DOHH2 (cell line): ENCODE measurements around the gene TMC4.

Experiments
- H3F3A ChIP-seq: fragments of 200-600 bp; sonication (generic), shearing (Covaris generic); 2 replicates; pipeline ENCODE4 v1.6.0; 2016; ENCODE audit warnings: antibody characterized with exemption, mild to moderate bottlenecking; ENCODE audit not compliant: control insufficient read depth, insufficient read depth
- H3K27ac ChIP-seq: fragments of 200-600 bp; sonication (generic); 2 replicates; pipeline ENCODE4 v1.5.1; 2014; ENCODE audit warnings: low read depth, mild to moderate bottlenecking, low read length, moderate library complexity
- H3K27me3 ChIP-seq: fragments of 200-600 bp; sonication (generic); 2 replicates; pipeline ENCODE4 v1.6.1; 2014; ENCODE audit warnings: mild to moderate bottlenecking, low read length, mixed read lengths; ENCODE audit not compliant: control insufficient read depth
- H3K36me3 ChIP-seq: fragments of 200-600 bp; sonication (generic); 2 replicates; pipeline ENCODE4 v1.6.1; 2014; ENCODE audit warnings: mild to moderate bottlenecking, low read length, moderate library complexity, mixed read lengths; ENCODE audit not compliant: control insufficient read depth
- H3K4me1 ChIP-seq: fragments of 200-600 bp; sonication (generic); 2 replicates; pipeline ENCODE4 v1.6.1; 2014; ENCODE audit warnings: mild to moderate bottlenecking, low read length, mixed read lengths; ENCODE audit not compliant: control insufficient read depth
- H3K4me2 ChIP-seq: fragments of 200-600 bp; sonication (generic); 2 replicates; pipeline ENCODE4 v1.6.0; 2014; ENCODE audit warnings: mild to moderate bottlenecking, low read length, moderate library complexity
- H3K4me3 ChIP-seq: fragments of 200-600 bp; sonication (generic); 2 replicates; pipeline ENCODE4 v1.5.1; 2014; ENCODE audit warnings: mild to moderate bottlenecking, low read length, mixed read lengths
- H3K79me2 ChIP-seq: fragments of 200-600 bp; sonication (generic); 2 replicates; pipeline ENCODE4 v1.6.1; 2014; ENCODE audit warnings: mild to moderate bottlenecking, low read length, mixed read lengths; ENCODE audit not compliant: control insufficient read depth
- H3K9me2 ChIP-seq: fragments of 200-600 bp; sonication (generic); replicated peaks from 2 replicates; pipeline ENCODE4 v1.6.1; 2014; ENCODE audit warnings: mild to moderate bottlenecking, low read length, mixed read lengths; ENCODE audit not compliant: control insufficient read depth
- H3K9me3 ChIP-seq: fragments of 200-600 bp; sonication (generic); 2 replicates; pipeline ENCODE4 v1.6.1; 2014; ENCODE audit warnings: antibody characterized with exemption, low read length, mixed read lengths; ENCODE audit not compliant: control insufficient read depth, insufficient read depth
- H4K20me1 ChIP-seq: fragments of 200-600 bp; sonication (generic); 2 replicates; pipeline ENCODE4 v1.6.0; 2014; ENCODE audit warnings: low read depth, mild to moderate bottlenecking, antibody characterized with exemption, low read length, moderate library complexity; ENCODE audit not compliant: control insufficient read depth, insufficient read depth
- CTCF ChIP-seq: fragments of 200-600 bp; sonication (generic); IDR thresholded peaks from one replicate; pipeline ENCODE4 v1.5.1; 2014; ENCODE audit warnings: antibody characterized with exemption, mild to moderate bottlenecking, low read depth, low read length; ENCODE audit not compliant: poor library complexity, severe bottlenecking
- EZH2phosphoT487 ChIP-seq: fragments of 200-600 bp; sonication (generic); IDR thresholded peaks from 2 replicates; pipeline ENCODE4 v1.6.1; 2017; ENCODE audit warnings: borderline replicate concordance, mild to moderate bottlenecking, antibody characterized with exemption, low read length, moderate library complexity, mixed read lengths

Gene TMC4

GRCh38 chr19:54128441-54128725 is 44.6 kb downstream of the TMC4 start:
- Histone ChIP-seq H3K4me2 (no peak overlapping the region), H3K9me2 (no peaks in the 10 kb centered on the region), H3F3A (no peaks in the 10 kb centered on the region), H3K4me1 (no peaks in the 10 kb centered on the region), H3K36me3 (peaks cover 62% of the 10 kb centered on the region), H3K27ac (no peak overlapping the region), H3K27me3 (no peaks in the 10 kb centered on the region), H3K79me2 (no peaks in the 10 kb centered on the region), H3K9me3 (no peaks in the 10 kb centered on the region), H4K20me1 (0 out of 2 replicates have a peak, but pooled peaks cover 3% of the 10 kb centered on the region), H3K4me3 (no peak overlapping the region)
- TF ChIP-seq EZH2phosphoT487 = no peak
- no peak for TF ChIP-seq CTCF

DNA sequence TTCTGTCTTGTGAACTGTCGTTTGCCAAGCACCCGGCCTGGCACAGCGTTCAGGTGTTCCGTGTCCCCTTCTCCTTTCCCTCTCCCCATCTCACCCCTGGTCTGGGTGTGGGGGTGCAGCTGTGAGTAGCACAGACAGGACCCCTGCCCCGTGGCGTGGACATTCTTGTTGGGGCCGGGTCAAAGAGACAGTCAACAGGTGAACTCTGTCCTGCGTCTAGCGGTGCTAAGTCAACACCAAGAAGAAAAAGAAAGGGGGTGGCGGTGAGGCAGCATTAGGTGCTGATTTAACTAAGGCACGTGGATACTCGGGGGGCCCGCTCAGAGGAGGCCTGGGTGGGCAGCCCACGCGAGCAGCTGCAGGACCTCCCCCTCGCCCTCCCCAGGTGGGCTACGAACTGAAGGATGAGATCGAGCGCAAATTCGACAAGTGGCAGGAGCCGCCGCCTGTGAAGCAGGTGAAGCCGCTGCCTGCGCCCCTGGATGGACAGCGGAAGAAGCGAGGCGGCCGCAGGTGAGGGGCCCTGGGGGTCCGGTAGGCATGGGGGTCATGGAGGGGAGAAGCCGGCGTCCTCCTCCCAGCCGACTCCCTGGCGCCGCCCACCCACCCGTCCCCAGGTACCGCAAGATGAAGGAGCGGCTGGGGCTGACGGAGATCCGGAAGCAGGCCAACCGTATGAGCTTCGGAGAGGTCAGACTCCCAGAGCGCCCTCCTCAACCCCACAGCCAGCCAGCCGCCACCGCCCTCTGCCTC is 45.1 kb downstream of the TMC4 start:
- H3K79me2 ChIP-seq = no peaks in the 10 kb centered on the region
- no peak overlapping the region for H3K27ac ChIP-seq
- no peaks in the 10 kb centered on the region for H3K4me1 ChIP-seq
- H3K9me3 ChIP-seq = no peaks in the 10 kb centered on the region
- peaks cover 66% of the 10 kb centered on the region for H3K36me3 ChIP-seq
- no peaks in the 10 kb centered on the region for H3K27me3 ChIP-seq
- H4K20me1 ChIP-seq = 0 out of 2 replicates have a peak, but pooled peaks cover 3% of the 10 kb centered on the region
- TF ChIP-seq CTCF (no peak), EZH2phosphoT487 (no peak)
- H3K4me3 ChIP-seq = no peak overlapping the region
- no peak overlapping the region for H3K4me2 ChIP-seq
- H3K9me2 ChIP-seq = no peaks in the 10 kb centered on the region
- H3F3A ChIP-seq = no peaks in the 10 kb centered on the region

DNA sequence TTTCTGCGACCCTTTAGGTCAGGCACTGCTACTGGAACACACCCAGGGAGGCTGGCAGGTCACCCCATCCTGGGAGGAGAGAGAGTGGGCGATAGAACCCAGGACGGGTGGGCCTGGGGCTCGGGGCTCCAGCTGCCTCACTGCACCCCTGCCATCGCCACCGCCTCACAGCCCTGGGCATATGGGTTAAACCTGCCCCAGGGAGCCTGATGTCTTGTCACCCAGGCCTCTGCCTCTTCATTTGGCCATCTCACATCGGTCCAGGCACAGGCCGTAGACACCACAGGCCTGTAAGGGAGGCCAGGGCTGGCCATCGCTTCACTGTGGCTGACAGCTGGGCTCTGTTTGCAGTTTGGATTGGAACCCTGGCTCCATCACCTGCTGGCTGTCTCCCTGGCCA is 47.2 kb downstream of the TMC4 start:
- Histone ChIP-seq H3K9me3 (no peaks in the 10 kb centered on the region), H3K27me3 (no peaks in the 10 kb centered on the region), H3K36me3 (peaks cover 71% of the 10 kb centered on the region), H4K20me1 (no peaks in the 10 kb centered on the region), H3K79me2 (no peaks in the 10 kb centered on the region), H3K4me2 (no peak overlapping the region), H3K27ac (no peak overlapping the region), H3F3A (no peaks in the 10 kb centered on the region), H3K4me3 (no peak overlapping the region), H3K9me2 (no peaks in the 10 kb centered on the region), H3K4me1 (no peaks in the 10 kb centered on the region)
- TF ChIP-seq EZH2phosphoT487 = no peak
- no peak for TF ChIP-seq CTCF
